NT2/D1 (cell line): Measurements from ENCODE around the gene ELOVL2.
A peak's percentile ranks its signal among the peaks of the same experiment; 100 is the strongest.

ENCODE experiments used
- DNase-seq: peaks from one replicate; pipeline ENCODE4 v3.0.0-alpha.2; 2011; ENCODE audit warnings: low read depth, low spot score
- H3K27me3 ChIP-seq: 2 replicates; pipeline ENCODE4 v1.6.0; 2011; ENCODE audit warnings: mild to moderate bottlenecking; ENCODE audit not compliant: insufficient read length, insufficient read depth
- H3K36me3 ChIP-seq: 2 replicates; pipeline ENCODE4 v1.6.1; 2011; ENCODE audit warnings: mild to moderate bottlenecking, low read length, mixed read lengths; ENCODE audit not compliant: insufficient read depth, insufficient read length
- H3K4me1 ChIP-seq: 2 replicates; pipeline ENCODE4 v1.5.1; 2011; ENCODE audit not compliant: insufficient read depth, insufficient read length
- H3K4me3 ChIP-seq: 2 replicates; pipeline ENCODE4 v1.5.1; 2011; ENCODE audit warnings: low read depth; ENCODE audit not compliant: insufficient read length
- H3K9ac ChIP-seq: 2 replicates; pipeline ENCODE4 v1.6.0; 2011; ENCODE audit warnings: low read depth; ENCODE audit not compliant: insufficient read length
- H3K9me3 ChIP-seq: 2 replicates; pipeline ENCODE4 v1.5.1; 2011; ENCODE audit warnings: mild to moderate bottlenecking, low read length; ENCODE audit not compliant: insufficient read depth
- SUZ12 ChIP-seq: IDR thresholded peaks from 2 replicates; pipeline ENCODE4 v1.6.1; 2011; ENCODE audit not compliant: insufficient read length, insufficient read depth; ENCODE audit errors: extremely low read depth
- YY1 ChIP-seq: IDR thresholded peaks from 2 replicates; pipeline ENCODE4 v1.6.1; 2011; ENCODE audit not compliant: insufficient read length, insufficient read depth
- ZNF274 ChIP-seq: IDR thresholded peaks from 2 replicates; pipeline ENCODE4 v1.6.1; 2011; ENCODE audit warnings: mild to moderate bottlenecking, low read depth, low read length

Gene ELOVL2

DNA sequence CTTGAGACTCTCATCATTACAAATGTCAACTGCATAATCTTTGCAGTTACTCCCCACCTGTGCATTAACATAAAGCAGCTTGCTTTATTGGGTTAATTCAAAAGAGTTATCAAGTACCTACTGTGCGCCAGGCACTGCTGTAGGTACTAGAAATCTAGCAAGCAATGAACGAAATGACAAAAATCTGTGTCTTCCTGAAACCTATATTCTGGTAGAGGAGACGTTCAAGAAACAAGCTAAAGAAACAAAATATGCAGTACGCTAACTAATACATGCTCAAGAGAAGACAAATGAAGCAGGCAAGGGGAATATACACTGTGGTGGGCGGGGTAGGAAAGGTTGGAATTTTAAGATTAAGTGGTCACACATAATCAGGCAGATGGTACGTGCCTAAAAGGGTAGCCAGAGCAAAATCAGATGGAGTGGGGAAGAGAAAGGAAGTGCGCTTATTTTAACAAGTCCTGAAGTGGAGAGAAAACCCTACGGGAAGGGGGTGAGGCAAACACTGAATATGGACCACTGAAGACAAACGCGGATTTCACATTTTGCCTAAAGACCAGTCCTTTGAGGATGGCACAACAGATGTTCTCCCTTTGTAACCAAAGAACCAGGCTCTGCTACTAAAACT is 1.2 kb downstream of the ELOVL2 start:
- no peaks in the 10 kb centered on the region for H3K4me1 ChIP-seq
- no peak for TF ChIP-seq ZNF274
- no peak for TF ChIP-seq SUZ12
- no peak for TF ChIP-seq YY1
- H3K27me3 ChIP-seq: peaks cover 30% of the 10 kb centered on the region
- H3K9me3 ChIP-seq: peaks cover 11% of the 10 kb centered on the region; the same call in 1 of the 2 replicates
- H3K4me3 ChIP-seq: peak overlapping the region; percentile 60
- no peak overlapping the region for H3K9ac ChIP-seq
- no peaks in the 10 kb centered on the region for H3K36me3 ChIP-seq
- DNase-seq: no peak

DNA sequence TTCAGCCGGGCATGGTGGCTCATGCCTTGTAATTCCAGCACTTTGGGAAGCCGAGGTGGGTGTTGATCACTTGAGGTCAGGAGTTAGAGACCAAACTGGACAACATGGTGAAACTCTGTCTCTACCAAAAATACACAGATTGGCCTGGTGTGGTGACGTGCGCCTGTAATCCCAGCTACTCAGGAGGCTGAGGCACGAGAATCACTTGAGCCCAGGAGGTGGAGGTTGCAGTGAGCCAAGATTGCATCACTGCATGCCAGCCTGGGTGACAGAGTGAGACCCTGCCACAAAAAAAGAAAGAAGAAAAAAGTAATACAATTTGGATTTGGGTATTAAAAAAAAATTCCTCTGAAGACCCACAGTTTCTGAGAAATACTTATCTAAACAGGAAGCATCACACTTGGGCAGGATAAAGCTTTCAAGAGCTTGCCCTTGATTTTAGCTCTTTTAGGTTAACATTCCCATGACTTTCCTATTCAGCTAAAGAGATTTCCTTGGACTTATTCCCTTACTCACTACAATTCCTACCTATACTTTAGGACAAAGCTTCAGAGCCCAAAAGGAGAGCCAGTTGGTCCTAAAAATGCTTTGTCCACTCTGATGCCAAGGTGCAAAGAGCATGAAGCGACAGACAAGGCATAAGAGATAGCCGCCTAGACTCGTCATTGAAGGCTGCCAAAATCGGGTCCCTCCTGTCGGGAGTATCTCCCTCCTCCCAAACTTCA is 1.9 kb downstream of the ELOVL2 start:
- Histone ChIP-seq H3K4me3 (no peak overlapping the region), H3K9ac (no peak overlapping the region), H3K4me1 (no peaks in the 10 kb centered on the region), H3K36me3 (no peaks in the 10 kb centered on the region), H3K27me3 (peaks cover 30% of the 10 kb centered on the region), H3K9me3 (peaks cover 11% of the 10 kb centered on the region; the same call in 1 of the 2 replicates)
- no peak for TF ChIP-seq YY1
- TF ChIP-seq SUZ12: no peak
- no peak for TF ChIP-seq ZNF274
- no peak for DNase-seq

DNA sequence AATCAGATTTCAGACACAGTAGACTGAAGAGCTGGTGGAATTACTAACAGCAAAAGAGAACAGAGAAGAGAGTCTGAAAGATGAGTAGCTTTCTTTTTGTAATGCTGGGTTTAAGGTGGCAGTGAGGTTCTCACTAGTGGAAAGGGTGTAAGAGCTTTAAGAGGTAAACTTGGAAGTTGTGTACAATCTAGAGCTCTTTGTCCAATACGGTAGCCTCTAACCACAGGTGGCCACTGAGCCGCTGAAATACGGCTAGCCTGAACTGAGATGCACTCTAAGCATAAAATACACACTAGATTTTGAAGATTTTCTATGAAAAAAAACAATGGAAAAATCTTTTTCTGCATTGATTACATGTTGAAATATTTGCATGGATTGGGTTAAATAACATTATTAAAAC is 4.0 kb downstream of the ELOVL2 start:
- no peak for DNase-seq
- H3K9ac ChIP-seq: no peak overlapping the region
- H3K27me3 ChIP-seq: peaks cover 30% of the 10 kb centered on the region
- H3K9me3 ChIP-seq: peaks cover 7% of the 10 kb centered on the region; the same call in 1 of the 2 replicates
- H3K4me3 ChIP-seq: no peak overlapping the region
- no peaks in the 10 kb centered on the region for H3K4me1 ChIP-seq
- no peak for TF ChIP-seq SUZ12
- no peaks in the 10 kb centered on the region for H3K36me3 ChIP-seq

DNA sequence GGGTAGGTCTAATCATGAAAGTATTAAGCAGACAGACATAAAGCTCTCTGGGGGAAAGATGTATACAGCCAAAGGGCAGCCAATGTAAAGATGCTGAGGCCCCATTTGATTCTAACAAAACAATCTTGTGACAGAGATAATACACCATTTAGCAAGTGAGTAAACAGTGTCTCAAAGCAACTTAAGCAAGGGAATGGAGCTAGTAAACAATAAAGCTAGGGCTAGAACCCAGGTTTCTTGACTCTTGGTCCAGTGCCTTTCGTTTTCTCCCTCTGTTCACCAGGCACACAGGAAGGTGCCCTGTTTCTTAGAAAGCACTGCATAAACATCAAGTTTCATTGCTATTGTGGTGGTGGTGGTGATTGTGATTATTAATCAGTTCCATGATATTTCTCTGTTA is 5.1 kb downstream of the ELOVL2 start:
- Histone ChIP-seq H3K36me3 (no peaks in the 10 kb centered on the region), H3K4me1 (no peaks in the 10 kb centered on the region), H3K27me3 (peaks cover 24% of the 10 kb centered on the region), H3K9me3 (no peaks in the 10 kb centered on the region), H3K4me3 (no peak overlapping the region), H3K9ac (no peak overlapping the region)
- TF ChIP-seq SUZ12: no peak
- TF ChIP-seq ZNF274: no peak
- no peak for TF ChIP-seq YY1
- DNase-seq: no peak

DNA sequence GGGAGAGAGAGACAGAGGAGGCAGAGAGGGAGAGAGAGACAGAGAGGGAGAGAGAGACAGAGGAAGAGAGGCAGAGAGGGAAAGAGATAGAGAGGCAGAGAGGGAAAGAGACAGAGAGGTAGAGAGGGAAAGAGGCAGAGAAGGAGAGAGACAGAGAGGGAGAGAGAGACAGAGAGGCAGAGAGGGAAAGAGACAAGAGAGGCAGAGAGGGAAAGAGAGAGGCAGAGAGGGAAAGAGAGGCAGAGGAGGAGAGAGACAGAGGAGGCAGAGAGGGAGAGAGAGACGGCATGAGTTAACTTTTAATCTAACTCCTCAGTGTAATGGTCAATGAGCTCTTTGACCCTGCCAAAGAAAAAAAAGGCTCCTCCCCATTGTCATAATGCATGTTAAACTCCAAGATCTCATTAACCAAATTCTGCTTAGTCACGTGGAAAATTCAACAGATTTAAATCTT is 7.1 kb downstream of the ELOVL2 start:
- no peak overlapping the region for H3K4me3 ChIP-seq
- H3K27me3 ChIP-seq: peaks cover 4% of the 10 kb centered on the region
- no peaks in the 10 kb centered on the region for H3K4me1 ChIP-seq
- TF ChIP-seq SUZ12: no peak
- TF ChIP-seq YY1: no peak
- TF ChIP-seq ZNF274: no peak
- H3K9ac ChIP-seq: no peak overlapping the region
- no peaks in the 10 kb centered on the region for H3K36me3 ChIP-seq
- H3K9me3 ChIP-seq: no peaks in the 10 kb centered on the region
- DNase-seq: no peak

DNA sequence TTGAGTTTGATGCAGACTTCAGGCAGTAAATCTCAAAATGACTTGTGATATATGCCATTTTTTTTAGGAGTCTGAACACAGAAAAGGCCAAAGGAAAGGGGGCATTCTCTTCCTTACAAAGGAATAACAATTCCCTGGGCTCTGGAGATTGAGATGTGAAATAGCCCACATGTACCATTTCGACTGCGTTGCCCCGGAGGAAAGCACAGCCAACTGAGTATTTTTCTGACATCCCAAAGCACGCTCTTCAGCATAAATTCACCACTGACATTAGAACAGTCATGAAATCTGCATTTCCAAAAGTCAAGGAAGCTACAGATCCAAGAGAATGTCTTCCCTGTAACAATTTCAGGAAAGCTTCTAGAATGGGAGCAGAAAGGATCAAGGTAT is 7.8 kb downstream of the ELOVL2 start:
- no peak for DNase-seq
- no peaks in the 10 kb centered on the region for H3K4me1 ChIP-seq
- TF ChIP-seq ZNF274 (no peak), YY1 (no peak)
- no peak overlapping the region for H3K9ac ChIP-seq
- H3K36me3 ChIP-seq: no peaks in the 10 kb centered on the region
- no peak overlapping the region for H3K4me3 ChIP-seq
- no peaks in the 10 kb centered on the region for H3K9me3 ChIP-seq
- H3K27me3 ChIP-seq: no peaks in the 10 kb centered on the region

DNA sequence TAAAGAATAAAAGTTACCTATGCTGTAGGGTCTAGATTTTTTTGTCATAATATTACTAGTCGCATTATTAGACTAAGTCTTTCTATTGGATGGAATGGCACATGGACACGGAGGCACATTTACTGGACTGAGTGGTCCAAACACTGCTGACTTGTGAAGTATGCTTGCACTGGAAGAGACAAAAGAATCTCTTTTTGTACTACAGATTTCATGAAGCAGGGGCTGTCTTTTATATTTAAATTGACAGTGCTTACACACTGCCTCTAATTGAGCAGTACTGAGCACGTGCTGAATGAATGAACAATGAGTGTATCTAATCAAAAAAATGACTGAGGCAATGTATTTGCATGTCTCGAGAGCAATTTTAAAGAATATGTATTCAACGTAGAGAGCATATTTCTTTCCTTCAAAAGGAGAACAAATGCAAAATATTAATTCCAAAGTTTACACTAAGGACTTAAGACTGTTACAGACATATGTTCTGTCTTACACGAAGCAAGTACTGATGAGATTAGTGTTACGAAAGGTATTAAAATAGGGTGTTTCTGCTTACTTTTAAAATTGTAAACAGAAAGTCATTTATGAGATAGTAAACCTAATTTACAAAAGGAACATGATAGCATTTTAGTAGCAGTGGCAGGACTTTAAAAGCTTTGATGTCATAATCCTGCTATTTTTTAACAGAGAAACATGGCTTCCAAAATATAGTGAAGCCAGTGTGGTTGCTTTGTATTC is 8.3 kb downstream of the ELOVL2 start:
- no peak for TF ChIP-seq SUZ12
- no peak for TF ChIP-seq YY1
- TF ChIP-seq ZNF274: no peak
- no peak for DNase-seq
- Histone ChIP-seq H3K36me3 (no peaks in the 10 kb centered on the region), H3K4me3 (no peak overlapping the region), H3K9ac (no peak overlapping the region), H3K27me3 (no peaks in the 10 kb centered on the region), H3K9me3 (no peaks in the 10 kb centered on the region), H3K4me1 (no peaks in the 10 kb centered on the region)
